Ishikawa (cell line): ENCODE data around the gene PRR14L.

Experiments used
- CREB1 ChIP-seq: IDR thresholded peaks from 2 replicates; pipeline ENCODE4 v1.6.1; 2012; ENCODE audit warnings: low read depth
- EP300 ChIP-seq: IDR thresholded peaks from 2 replicates; pipeline ENCODE4 v1.6.1; 2012; ENCODE audit warnings: borderline replicate concordance
- RAD21 ChIP-seq: IDR thresholded peaks from 2 replicates; pipeline ENCODE4 v1.6.1; 2012; ENCODE audit warnings: low read depth
- TCF12 ChIP-seq: IDR thresholded peaks from 2 replicates; pipeline ENCODE4 v1.6.1; 2012; ENCODE audit warnings: low read depth

- TF ChIP-seq CREB1 (no peak), TCF12 (0 out of 2 replicates have a peak, but pooled peaks have one; percentile 54), EP300 (peak; percentile 83), RAD21 (no peak)
These were observed at the start of gene PRR14L for GRCh38 chr22:31749636-31750364.
